ENCODE measurements around the gene LZTS2.
"Not testable (repeated sequence)": the region's sequence is repeated elsewhere in the genome, so short reads cannot be mapped to it uniquely, and the experiment has no call there.

Gene LZTS2

GRCh38 chr10:100970914-100971811 is 28.4 kb upstream of the LZTS2 start:
- 100% methylated on average over 1 of the region's 4 CpGs for WGBS (ENCODE audit: insufficient coverage)
- ChIA-PET CTCF (interaction anchor here (1.0 to 9.1 kb wide), 8 partner anchors 10 to 80 kb away, joined by 3 to 82 read pairs (median 4); no protein-coding TSS in a partner anchor), POLR2A (no interaction called here)
- no peak for DNase-seq
- Histone ChIP-seq H3K9me3 (ENCODE audit: control extremely low read depth in 1 of 5, control insufficient read depth in 4 of 5, insufficient read depth in 2 of 5, low read depth in 1 of 5, low read length in 4 of 5) (no peaks in the 10 kb centered on the region), H3K36me3 (ENCODE audit: control insufficient read depth in 4 of 4, insufficient read depth in 4 of 4, low read length in 3 of 4) (peaks cover 0 to 6% (median 1%) of the 10 kb centered on the region in 4 experiments), H3K27ac (ENCODE audit: insufficient read depth in 1 of 2, low read depth in 1 of 2, low read length in 2 of 2, poor library complexity in 1 of 2, severe bottlenecking in 2 of 2) (no peak overlapping the region), H3K27me3 (replicated peaks in 2 of 5; ENCODE audit: control insufficient read depth in 4 of 5, insufficient read depth in 5 of 5, low read length in 4 of 5) (peaks cover 0 to 4% (median 2%) of the 10 kb centered on the region in 5 experiments), H3K4me1 (ENCODE audit: control extremely low read depth in 1 of 4, control insufficient read depth in 4 of 4, insufficient read depth in 4 of 4, low read length in 3 of 4) (peaks cover 0 to 19% (median 13%) of the 10 kb centered on the region in 4 experiments), H3K4me3 (ENCODE audit: control insufficient read depth in 1 of 7, extremely low read depth in 1 of 7, insufficient read depth in 4 of 7, low read depth in 2 of 7, low read length in 6 of 7) (no peak overlapping the region)

- Histone ChIP-seq H3K27ac (ENCODE audit: insufficient read depth in 1 of 2, low read depth in 1 of 2, low read length in 2 of 2, poor library complexity in 1 of 2, severe bottlenecking in 2 of 2) (no peak overlapping the region), H3K27me3 (replicated peaks in 2 of 5; ENCODE audit: control insufficient read depth in 4 of 5, insufficient read depth in 5 of 5, low read length in 4 of 5) (peaks cover 0 to 4% (median 2%) of the 10 kb centered on the region in 5 experiments), H3K4me1 (ENCODE audit: control extremely low read depth in 1 of 4, control insufficient read depth in 4 of 4, insufficient read depth in 4 of 4, low read length in 3 of 4) (peaks cover 0 to 17% (median 13%) of the 10 kb centered on the region in 4 experiments), H3K36me3 (ENCODE audit: control insufficient read depth in 4 of 4, insufficient read depth in 4 of 4, low read length in 3 of 4) (no peaks in the 10 kb centered on the region), H3K4me3 (ENCODE audit: control insufficient read depth in 1 of 7, extremely low read depth in 1 of 7, insufficient read depth in 4 of 7, low read depth in 2 of 7, low read length in 6 of 7) (no peak overlapping the region), H3K9me3 (ENCODE audit: control extremely low read depth in 1 of 5, control insufficient read depth in 4 of 5, insufficient read depth in 2 of 5, low read depth in 1 of 5, low read length in 4 of 5) (no peaks in the 10 kb centered on the region)
- ChIA-PET POLR2A (no interaction called here), CTCF (interaction anchor here (1.0 to 1.8 kb wide), 10 partner anchors 9 to 78 kb away, joined by 3 to 8 read pairs (median 4); no protein-coding TSS in a partner anchor)
- 97% methylated on average over 9 of the region's 13 CpGs for WGBS (ENCODE audit: insufficient coverage)
- DNase-seq = no peak
Measured at GRCh38 chr10:100972115-100972903, 27.3 kb upstream of the LZTS2 start.

- Histone ChIP-seq H3K36me3 (ENCODE audit: control insufficient read depth in 4 of 4, insufficient read depth in 4 of 4, low read length in 3 of 4) (no peaks in the 10 kb centered on the region), H3K27ac (ENCODE audit: insufficient read depth in 1 of 2, low read depth in 1 of 2, low read length in 2 of 2, poor library complexity in 1 of 2, severe bottlenecking in 2 of 2) (no peak overlapping the region), H3K9me3 (ENCODE audit: control extremely low read depth in 1 of 5, control insufficient read depth in 4 of 5, insufficient read depth in 2 of 5, low read depth in 1 of 5, low read length in 4 of 5) (no peaks in the 10 kb centered on the region), H3K4me3 (ENCODE audit: control insufficient read depth in 1 of 7, extremely low read depth in 1 of 7, insufficient read depth in 4 of 7, low read depth in 2 of 7, low read length in 6 of 7) (no peak overlapping the region), H3K4me1 (ENCODE audit: control extremely low read depth in 1 of 4, control insufficient read depth in 4 of 4, insufficient read depth in 4 of 4, low read length in 3 of 4) (peaks cover 0 to 15% (median 13%) of the 10 kb centered on the region in 4 experiments), H3K27me3 (replicated peaks in 2 of 5; ENCODE audit: control insufficient read depth in 4 of 5, insufficient read depth in 5 of 5, low read length in 4 of 5) (peaks cover 0 to 4% (median 2%) of the 10 kb centered on the region in 5 experiments)
- ChIA-PET POLR2A (no interaction called here), CTCF (interaction anchor here (1.0 to 1.8 kb wide), 11 partner anchors 8 to 52 kb away, joined by 3 to 8 read pairs (median 4); no protein-coding TSS in a partner anchor)
- WGBS (ENCODE audit: insufficient coverage) = 98% methylated on average over 6 of the region's 6 CpGs
- DNase-seq = no peak
Measured at GRCh38 chr10:100972904-100973535, 26.6 kb upstream of the LZTS2 start.

GRCh38 chr10:100975397-100975796 is 24.2 kb upstream of the LZTS2 start:
- 93% methylated on average over 6 of the region's 8 CpGs for WGBS (ENCODE audit: insufficient coverage)
- H3K4me1 ChIP-seq (ENCODE audit: control extremely low read depth in 1 of 4, control insufficient read depth in 4 of 4, insufficient read depth in 4 of 4, low read length in 3 of 4); POLR2A ChIA-PET; H3K27me3 ChIP-seq (replicated peaks in 2 of 5; ENCODE audit: control insufficient read depth in 4 of 5, insufficient read depth in 5 of 5, low read length in 4 of 5); H3K27ac ChIP-seq (ENCODE audit: insufficient read depth in 1 of 2, low read depth in 1 of 2, low read length in 2 of 2, poor library complexity in 1 of 2, severe bottlenecking in 2 of 2); DNase-seq; H3K4me3 ChIP-seq (ENCODE audit: control insufficient read depth in 1 of 7, extremely low read depth in 1 of 7, insufficient read depth in 4 of 7, low read depth in 2 of 7, low read length in 6 of 7); H3K9me3 ChIP-seq (ENCODE audit: control extremely low read depth in 1 of 5, control insufficient read depth in 4 of 5, insufficient read depth in 2 of 5, low read depth in 1 of 5, low read length in 4 of 5): not testable (repeated sequence)
- peaks cover 2 to 11% (median 6%) of the 10 kb centered on the region in 4 experiments for H3K36me3 ChIP-seq (ENCODE audit: control insufficient read depth in 4 of 4, insufficient read depth in 4 of 4, low read length in 3 of 4)
- CTCF ChIA-PET = interaction anchor here (1.2 kb wide), 1 partner anchor 27 kb away, joined by 3 read pairs; no protein-coding TSS in a partner anchor

GRCh38 chr10:100976906-100977305 is 22.7 kb upstream of the LZTS2 start:
- ChIA-PET CTCF (interaction anchor here (1.0 to 1.5 kb wide), 3 partner anchors 9 to 37 kb away, joined by 3 to 6 read pairs (median 4); no protein-coding TSS in a partner anchor), POLR2A (no interaction called here)
- H3K9me3 ChIP-seq (ENCODE audit: control extremely low read depth in 1 of 5, control insufficient read depth in 4 of 5, insufficient read depth in 2 of 5, low read depth in 1 of 5, low read length in 4 of 5) = no peaks in the 10 kb centered on the region
- H3K4me1 ChIP-seq (ENCODE audit: control extremely low read depth in 1 of 4, control insufficient read depth in 4 of 4, insufficient read depth in 4 of 4, low read length in 3 of 4) = no peaks in the 10 kb centered on the region
- no peak for DNase-seq
- no peak overlapping the region for H3K4me3 ChIP-seq (ENCODE audit: control insufficient read depth in 1 of 7, extremely low read depth in 1 of 7, insufficient read depth in 4 of 7, low read depth in 2 of 7, low read length in 6 of 7)
- H3K27me3 ChIP-seq (replicated peaks in 2 of 5; ENCODE audit: control insufficient read depth in 4 of 5, insufficient read depth in 5 of 5, low read length in 4 of 5) = no peaks in the 10 kb centered on the region
- H3K36me3 ChIP-seq (ENCODE audit: control insufficient read depth in 4 of 4, insufficient read depth in 4 of 4, low read length in 3 of 4) = peaks cover 6 to 23% (median 13%) of the 10 kb centered on the region in 4 experiments
- 100% methylated on average over 3 of the region's 3 CpGs for WGBS (ENCODE audit: insufficient coverage)
- H3K27ac ChIP-seq (ENCODE audit: insufficient read depth in 1 of 2, low read depth in 1 of 2, low read length in 2 of 2, poor library complexity in 1 of 2, severe bottlenecking in 2 of 2) = no peak overlapping the region

GRCh38 chr10:100977436-100977835 is 22.2 kb upstream of the LZTS2 start:
- ChIA-PET POLR2A (no interaction called here), CTCF (interaction anchor here (1.0 to 1.5 kb wide), 2 partner anchors 11 to 37 kb away, joined by 3 to 6 read pairs; no protein-coding TSS in a partner anchor)
- WGBS (ENCODE audit: insufficient coverage) = 92% methylated on average over 4 of the region's 6 CpGs
- H3K4me3 ChIP-seq (ENCODE audit: control insufficient read depth in 1 of 7, extremely low read depth in 1 of 7, insufficient read depth in 4 of 7, low read depth in 2 of 7, low read length in 6 of 7) = no peak overlapping the region
- DNase-seq = no peak
- no peaks in the 10 kb centered on the region for H3K9me3 ChIP-seq (ENCODE audit: control extremely low read depth in 1 of 5, control insufficient read depth in 4 of 5, insufficient read depth in 2 of 5, low read depth in 1 of 5, low read length in 4 of 5)
- H3K27me3 ChIP-seq (replicated peaks in 2 of 5; ENCODE audit: control insufficient read depth in 4 of 5, insufficient read depth in 5 of 5, low read length in 4 of 5) = no peaks in the 10 kb centered on the region
- H3K36me3 ChIP-seq (ENCODE audit: control insufficient read depth in 4 of 4, insufficient read depth in 4 of 4, low read length in 3 of 4) = peaks cover 6 to 23% (median 14%) of the 10 kb centered on the region in 4 experiments
- no peak overlapping the region for H3K27ac ChIP-seq (ENCODE audit: insufficient read depth in 1 of 2, low read depth in 1 of 2, low read length in 2 of 2, poor library complexity in 1 of 2, severe bottlenecking in 2 of 2)
- H3K4me1 ChIP-seq (ENCODE audit: control extremely low read depth in 1 of 4, control insufficient read depth in 4 of 4, insufficient read depth in 4 of 4, low read length in 3 of 4) = no peaks in the 10 kb centered on the region
